Hematopoietic multipotent progenitor cell treated with erythropoietin and hydrocortisone succinate and interleukin-3 and kit ligand, for 17 days (in vitro differentiated cells): ENCODE measurements around the gene FHIT.

ENCODE experiments used
- DNase-seq: peaks from one replicate; pipeline ENCODE4 v3.0.0-alpha.2; 2015; ENCODE audit warnings: low spot score

FHIT gene

GRCh38 chr3:60835796-60836195 is 415.5 kb downstream of the FHIT start:
- no peak for DNase-seq

- no peak for DNase-seq
These were observed 422.2 kb downstream of the FHIT start for GRCh38 chr3:60829058-60829457.

- DNase-seq: no peak
These were observed 423.6 kb downstream of the FHIT start for GRCh38 chr3:60827666-60828065.

- DNase-seq: no peak
These were observed 424.7 kb downstream of the FHIT start for GRCh38 chr3:60826511-60826910.

GRCh38 chr3:60812502-60812901 is 438.8 kb downstream of the FHIT start:
- no peak for DNase-seq

- DNase-seq: no peak
These were observed 440.4 kb downstream of the FHIT start for GRCh38 chr3:60810881-60811280.

- no peak for DNase-seq
These were observed 441.2 kb downstream of the FHIT start for GRCh38 chr3:60809857-60810610.

GRCh38 chr3:60803216-60804173 is 447.8 kb downstream of the FHIT start:
- no peak for DNase-seq

- DNase-seq: no peak
These were observed 449.9 kb downstream of the FHIT start for GRCh38 chr3:60801307-60801706.

- no peak for DNase-seq
These were observed 452.8 kb downstream of the FHIT start for GRCh38 chr3:60798456-60798855.

GRCh38 chr3:60792249-60792852 is 458.9 kb downstream of the FHIT start:
- no peak for DNase-seq

GRCh38 chr3:60788185-60788584 is 463.1 kb downstream of the FHIT start:
- no peak for DNase-seq

- no peak for DNase-seq
These were observed 469.3 kb downstream of the FHIT start for GRCh38 chr3:60781935-60782334.

GRCh38 chr3:60779637-60780036 is 471.6 kb downstream of the FHIT start:
- no peak for DNase-seq

- no peak for DNase-seq
These were observed 475.3 kb downstream of the FHIT start for GRCh38 chr3:60775985-60776384.

GRCh38 chr3:60774617-60775016 is 476.6 kb downstream of the FHIT start:
- no peak for DNase-seq

- no peak for DNase-seq
These were observed 478.7 kb downstream of the FHIT start for GRCh38 chr3:60772584-60772983.

- DNase-seq: no peak
These were observed 479.5 kb downstream of the FHIT start for GRCh38 chr3:60771766-60772165.

GRCh38 chr3:60770532-60770931 is 480.7 kb downstream of the FHIT start:
- no peak for DNase-seq

- DNase-seq: no peak
These were observed 483.7 kb downstream of the FHIT start for GRCh38 chr3:60767536-60767935.

GRCh38 chr3:60765776-60766175 is 485.5 kb downstream of the FHIT start:
- no peak for DNase-seq

- DNase-seq: no peak
These were observed 486.4 kb downstream of the FHIT start for GRCh38 chr3:60764870-60765269.

- DNase-seq: no peak
These were observed 491.1 kb downstream of the FHIT start for GRCh38 chr3:60760145-60760544.
